ENCODE results near the gene ATG10.

The ATG10 gene

DNA sequence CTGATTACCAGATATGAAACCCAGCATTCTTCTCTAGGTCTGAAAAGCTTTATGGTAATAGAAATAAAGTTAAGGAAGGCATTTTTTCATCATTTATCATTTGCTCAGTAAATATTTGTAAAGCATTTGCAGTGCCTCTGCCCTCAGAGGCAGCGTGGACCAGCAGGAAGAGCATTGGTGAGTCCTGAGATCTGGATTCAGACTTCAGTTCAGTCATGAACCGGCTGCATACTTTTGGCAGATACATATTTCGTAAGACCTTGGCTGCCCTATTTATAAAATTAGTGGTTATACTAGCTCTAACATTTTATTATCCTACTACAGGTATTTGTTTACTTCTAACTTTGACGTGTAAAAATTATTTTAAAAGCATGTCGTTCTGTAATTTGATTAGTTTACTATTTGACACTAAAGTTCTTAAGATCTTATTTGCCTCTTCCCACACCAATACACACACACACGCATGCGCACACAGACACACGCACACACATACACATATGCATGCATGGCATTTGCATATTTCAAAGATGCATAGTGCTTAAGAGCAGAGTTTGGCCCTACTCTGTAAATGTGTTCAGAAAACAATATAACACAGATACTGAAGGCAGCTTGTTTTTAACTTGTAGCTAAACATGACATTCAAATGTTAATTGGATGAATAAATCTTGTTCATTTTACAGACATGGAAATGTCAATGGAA, 204.4 kb downstream of the ATG10 start:
- DNase-seq (no peak), ATAC-seq (replicated peaks) (no peak)
- H3K4me1 Mint-ChIP-seq (ENCODE audit: low read depth in 2 of 2): peaks cover 1 to 5% of the 10 kb centered on the region in 2 donors
- H3K4me3 Mint-ChIP-seq: no peak overlapping the region
- no peaks in the 10 kb centered on the region for H3K36me3 Mint-ChIP-seq (ENCODE audit: insufficient read depth)
- no peaks in the 10 kb centered on the region for H3K27me3 Mint-ChIP-seq
- H3K9me3 Mint-ChIP-seq: no peaks in the 10 kb centered on the region
- no peak overlapping the region for H3K27ac Mint-ChIP-seq

GRCh38 chr5:82178378-82178777, 206.6 kb downstream of the ATG10 start:
- Mint-ChIP-seq H3K27ac (no peak overlapping the region), H3K4me3 (no peak overlapping the region), H3K4me1 (ENCODE audit: low read depth in 2 of 2) (peaks cover 1 to 5% of the 10 kb centered on the region in 2 donors), H3K9me3 (no peaks in the 10 kb centered on the region), H3K36me3 (ENCODE audit: insufficient read depth) (no peaks in the 10 kb centered on the region), H3K27me3 (no peaks in the 10 kb centered on the region)
- no peak for ATAC-seq (replicated peaks)
- no peak for DNase-seq

GRCh38 chr5:82182662-82183061, 210.8 kb downstream of the ATG10 start:
- no peak for DNase-seq
- Mint-ChIP-seq H3K27me3 (no peaks in the 10 kb centered on the region), H3K4me1 (ENCODE audit: low read depth in 2 of 2) (no peaks in the 10 kb centered on the region), H3K27ac (no peak overlapping the region), H3K36me3 (ENCODE audit: insufficient read depth) (no peaks in the 10 kb centered on the region), H3K9me3 (no peaks in the 10 kb centered on the region), H3K4me3 (no peak overlapping the region)
- ATAC-seq (replicated peaks): no peak

- no peak overlapping the region for H3K27ac Mint-ChIP-seq
- no peak for DNase-seq
- no peaks in the 10 kb centered on the region for H3K4me1 Mint-ChIP-seq (ENCODE audit: low read depth in 2 of 2)
- no peak overlapping the region for H3K4me3 Mint-ChIP-seq
- H3K36me3 Mint-ChIP-seq (ENCODE audit: insufficient read depth): no peaks in the 10 kb centered on the region
- H3K9me3 Mint-ChIP-seq: no peaks in the 10 kb centered on the region
- no peak for ATAC-seq (replicated peaks)
- H3K27me3 Mint-ChIP-seq: no peaks in the 10 kb centered on the region
Measured at GRCh38 chr5:82183828-82184227, 212.0 kb downstream of the ATG10 start.

GRCh38 chr5:82185851-82186250, 214.0 kb downstream of the ATG10 start:
- ATAC-seq (replicated peaks): no peak
- Mint-ChIP-seq H3K4me1 (ENCODE audit: low read depth in 2 of 2) (no peaks in the 10 kb centered on the region), H3K27me3 (no peaks in the 10 kb centered on the region), H3K36me3 (ENCODE audit: insufficient read depth) (peaks cover 2% of the 10 kb centered on the region), H3K27ac (no peak overlapping the region), H3K4me3 (no peak overlapping the region), H3K9me3 (no peaks in the 10 kb centered on the region)
- DNase-seq: no peak

GRCh38 chr5:82197550-82197949, 225.7 kb downstream of the ATG10 start:
- Mint-ChIP-seq H3K27me3 (no peaks in the 10 kb centered on the region), H3K4me3 (no peak overlapping the region)
- no peak for ATAC-seq (replicated peaks)

DNA sequence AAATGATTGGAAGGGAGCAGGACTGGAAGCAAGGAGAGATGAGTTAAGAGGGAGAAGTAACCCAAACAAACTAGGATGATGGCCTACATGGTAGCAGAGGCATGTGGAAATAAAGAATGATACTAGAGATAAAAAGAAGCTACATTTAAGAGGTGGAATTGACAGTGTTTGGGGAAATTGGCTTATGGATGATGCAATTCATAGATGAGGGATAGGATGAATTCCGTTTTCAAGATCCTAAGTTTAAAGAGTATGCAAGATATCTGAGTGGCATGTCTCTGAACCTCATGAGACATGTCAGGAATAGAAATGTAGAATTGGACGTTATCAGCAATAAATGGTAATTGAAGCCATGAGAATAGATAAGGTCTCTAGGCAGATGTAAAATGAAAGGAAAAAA, 232.7 kb downstream of the ATG10 start:
- ATAC-seq (replicated peaks): no peak
- H3K9me3 Mint-ChIP-seq: no peaks in the 10 kb centered on the region
- no peaks in the 10 kb centered on the region for H3K4me1 Mint-ChIP-seq (ENCODE audit: low read depth in 2 of 2)
- no peaks in the 10 kb centered on the region for H3K36me3 Mint-ChIP-seq (ENCODE audit: insufficient read depth)
- no peak overlapping the region for H3K27ac Mint-ChIP-seq
- no peaks in the 10 kb centered on the region for H3K27me3 Mint-ChIP-seq
- no peak overlapping the region for H3K4me3 Mint-ChIP-seq
- no peak for DNase-seq

More at GRCh38 chr5:82197550-82197949, 225.7 kb downstream of the ATG10 start:
- peak overlapping the region in 1 of 2 donors; percentile 33 for H3K27ac Mint-ChIP-seq
- no peaks in the 10 kb centered on the region for H3K4me1 Mint-ChIP-seq (ENCODE audit: low read depth in 2 of 2)
- no peaks in the 10 kb centered on the region for H3K36me3 Mint-ChIP-seq (ENCODE audit: insufficient read depth)
- DNase-seq: no peak
- no peaks in the 10 kb centered on the region for H3K9me3 Mint-ChIP-seq

DNA sequence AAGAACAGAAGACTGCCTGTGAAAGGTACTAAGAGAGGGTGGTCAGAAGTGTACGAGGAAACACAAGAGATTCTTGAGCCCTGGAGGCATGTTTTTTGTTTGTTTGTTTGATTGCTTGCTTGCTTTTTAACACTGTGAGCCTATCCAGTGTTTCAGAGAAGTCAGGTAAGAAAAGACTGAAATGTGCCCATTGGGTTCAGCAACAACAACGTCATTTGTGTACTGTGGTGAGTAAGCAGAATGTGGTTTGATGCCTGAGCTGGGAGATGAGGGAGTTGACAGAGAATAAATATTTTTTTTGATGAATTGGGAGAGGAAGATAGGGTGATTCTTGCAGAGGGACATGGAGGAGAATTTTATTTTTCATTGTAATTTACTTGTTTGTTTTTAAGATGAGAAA, 233.2 kb downstream of the ATG10 start:
- no peaks in the 10 kb centered on the region for H3K4me1 Mint-ChIP-seq (ENCODE audit: low read depth in 2 of 2)
- no peak overlapping the region for H3K27ac Mint-ChIP-seq
- no peak for ATAC-seq (replicated peaks)
- no peaks in the 10 kb centered on the region for H3K9me3 Mint-ChIP-seq
- no peaks in the 10 kb centered on the region for H3K27me3 Mint-ChIP-seq
- DNase-seq: no peak
- H3K36me3 Mint-ChIP-seq (ENCODE audit: insufficient read depth): no peaks in the 10 kb centered on the region
- no peak overlapping the region for H3K4me3 Mint-ChIP-seq

- ATAC-seq (replicated peaks) (no peak), DNase-seq (no peak)
- no peaks in the 10 kb centered on the region for H3K36me3 Mint-ChIP-seq (ENCODE audit: insufficient read depth)
- H3K27ac Mint-ChIP-seq: no peak overlapping the region
- H3K4me1 Mint-ChIP-seq (ENCODE audit: low read depth in 2 of 2): no peaks in the 10 kb centered on the region
- no peak overlapping the region for H3K4me3 Mint-ChIP-seq
- H3K9me3 Mint-ChIP-seq: no peaks in the 10 kb centered on the region
- no peaks in the 10 kb centered on the region for H3K27me3 Mint-ChIP-seq
Measured at GRCh38 chr5:82208371-82208770, 236.5 kb downstream of the ATG10 start.

DNA sequence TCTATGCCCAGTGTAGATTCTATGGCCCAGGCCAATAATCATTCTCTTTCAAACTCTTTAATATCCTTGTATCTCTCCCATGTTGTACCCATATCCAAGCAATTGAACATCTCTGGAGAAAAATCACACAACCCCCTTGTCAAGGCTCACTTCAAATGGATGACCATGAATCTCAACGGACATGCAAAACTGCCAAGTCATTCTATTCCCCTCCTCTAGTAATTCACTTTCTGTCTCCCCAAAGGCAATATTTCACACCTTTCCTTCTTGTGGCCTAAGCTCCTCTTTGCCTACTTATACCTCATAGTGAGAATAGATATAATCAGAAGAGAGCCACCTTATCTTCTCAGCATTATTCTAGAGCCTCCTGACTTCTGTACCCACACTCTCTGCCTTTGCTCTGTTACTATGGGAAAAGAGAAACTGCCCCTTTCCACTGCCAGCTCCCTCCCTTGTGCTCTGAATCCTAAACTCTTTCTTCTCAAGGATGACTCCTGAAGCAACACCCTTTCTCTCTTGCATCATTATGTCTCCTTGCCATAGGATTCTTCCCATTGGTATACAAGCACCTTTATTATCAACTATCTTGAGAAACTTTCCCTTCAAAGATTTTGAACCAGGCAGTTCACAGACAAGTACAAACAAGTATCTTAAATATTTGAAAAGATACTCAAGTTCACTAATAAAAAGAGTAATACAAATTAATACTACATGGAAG, 240.2 kb downstream of the ATG10 start:
- no peaks in the 10 kb centered on the region for H3K9me3 Mint-ChIP-seq

DNA sequence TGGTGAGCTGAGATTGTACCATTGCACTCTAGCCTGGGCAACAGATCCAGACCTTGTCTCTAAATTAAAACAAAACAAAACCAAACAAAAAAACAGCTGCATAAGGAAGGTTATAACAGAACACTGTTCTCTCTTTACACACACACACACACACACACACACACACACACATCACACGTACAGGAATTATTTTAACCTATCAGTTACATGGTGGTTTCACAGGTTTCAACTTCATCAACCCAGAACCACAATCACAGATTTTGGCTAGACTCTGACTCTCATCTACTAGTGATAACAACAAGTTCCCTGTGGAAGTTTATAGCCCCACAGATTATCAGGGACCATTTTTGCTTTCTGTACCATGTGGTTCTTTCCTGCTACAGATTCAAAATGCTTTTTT, 246.1 kb downstream of the ATG10 start:
- peak overlapping the region in 1 of 2 donors; percentile 8 for H3K27ac Mint-ChIP-seq

More for the DNA sequence above, 240.2 kb downstream of the ATG10 start:
- Mint-ChIP-seq H3K4me3 (no peak overlapping the region), H3K4me1 (ENCODE audit: low read depth in 2 of 2) (no peaks in the 10 kb centered on the region), H3K27me3 (no peaks in the 10 kb centered on the region), H3K36me3 (ENCODE audit: insufficient read depth) (no peaks in the 10 kb centered on the region), H3K27ac (no peak overlapping the region)
- ATAC-seq (replicated peaks) (no peak), DNase-seq (no peak)

GRCh38 chr5:82218374-82219156, 246.7 kb downstream of the ATG10 start:
- ATAC-seq (replicated peaks) (no peak), DNase-seq (no peak)

More for the DNA sequence above, 246.1 kb downstream of the ATG10 start:
- Mint-ChIP-seq H3K9me3 (no peaks in the 10 kb centered on the region), H3K36me3 (ENCODE audit: insufficient read depth) (no peaks in the 10 kb centered on the region), H3K4me1 (ENCODE audit: low read depth in 2 of 2) (peaks cover 6 to 11% of the 10 kb centered on the region in 2 donors), H3K27me3 (no peaks in the 10 kb centered on the region), H3K4me3 (no peak overlapping the region)
- ATAC-seq (replicated peaks): peak; percentile 70
- peak in 2 of 3 experiments; percentile 1 for DNase-seq

DNA sequence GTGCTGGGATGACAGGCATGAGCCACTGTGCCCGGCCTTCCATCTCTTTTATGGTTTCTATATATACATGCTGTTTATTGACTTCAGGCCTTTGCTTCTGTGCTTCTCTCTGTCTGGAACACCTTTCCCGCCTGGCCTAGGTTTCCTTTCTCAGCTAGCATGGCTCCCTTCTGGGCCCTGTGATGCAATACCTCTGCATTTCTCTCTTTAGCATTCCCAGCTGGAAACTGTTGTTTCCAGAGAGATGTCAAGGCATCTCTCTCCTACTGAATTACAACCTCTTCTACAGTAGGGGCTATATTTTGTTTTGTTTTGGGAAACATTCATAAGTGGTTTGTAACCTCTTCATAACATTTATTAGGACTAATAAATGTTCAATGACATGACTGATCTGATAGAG, 249.2 kb downstream of the ATG10 start:
- no peak for ATAC-seq (replicated peaks)
- no peak overlapping the region for H3K4me3 Mint-ChIP-seq

More at GRCh38 chr5:82218374-82219156, 246.7 kb downstream of the ATG10 start:
- Mint-ChIP-seq H3K27me3 (no peaks in the 10 kb centered on the region), H3K27ac (peak overlapping the region in 1 of 2 donors; percentile 8), H3K9me3 (no peaks in the 10 kb centered on the region), H3K36me3 (ENCODE audit: insufficient read depth) (no peaks in the 10 kb centered on the region), H3K4me3 (no peak overlapping the region), H3K4me1 (ENCODE audit: low read depth in 2 of 2) (peaks cover 6 to 11% of the 10 kb centered on the region in 2 donors)

More for the DNA sequence above, 249.2 kb downstream of the ATG10 start:
- Mint-ChIP-seq H3K36me3 (ENCODE audit: insufficient read depth) (no peaks in the 10 kb centered on the region), H3K27me3 (no peaks in the 10 kb centered on the region), H3K27ac (no peak overlapping the region), H3K9me3 (no peaks in the 10 kb centered on the region), H3K4me1 (ENCODE audit: low read depth in 2 of 2) (peaks cover 8 to 15% of the 10 kb centered on the region in 2 donors)
- no peak for DNase-seq
